Adrenal gland (tissue), 5 donors: Measurements from ENCODE around the gene PDGFC.

Source experiments
- POLR2A ChIP-seq, 2 donors: fragments of 450-650 bp; IDR thresholded peaks; one replicate each; pipeline ENCODE4 v1.6.1; 2017; ENCODE audit warnings: antibody characterized with exemption in 2 of 2, mild to moderate bottlenecking in 2 of 2, moderate library complexity in 1 of 2
- TF ChIP-seq, protein P1 (sequence below), 6 experiments: fragments of 450-650 bp in 4 of 6; fragments of 200-600 bp in 2 of 6; sonication (generic) in 1 of 6; IDR thresholded peaks; 1 replicate in 5 of 6; 2 replicates in 1 of 6; pipeline versions ENCODE4 v1.5.1 to v1.8.0; 2016 to 2021; ENCODE audit warnings: antibody characterized with exemption in 6 of 6, mild to moderate bottlenecking in 2 of 6, moderate library complexity in 1 of 6
- donor health status: DM: no; HTN: no; CAD: no.

- TF ChIP-seq, protein P1, sequence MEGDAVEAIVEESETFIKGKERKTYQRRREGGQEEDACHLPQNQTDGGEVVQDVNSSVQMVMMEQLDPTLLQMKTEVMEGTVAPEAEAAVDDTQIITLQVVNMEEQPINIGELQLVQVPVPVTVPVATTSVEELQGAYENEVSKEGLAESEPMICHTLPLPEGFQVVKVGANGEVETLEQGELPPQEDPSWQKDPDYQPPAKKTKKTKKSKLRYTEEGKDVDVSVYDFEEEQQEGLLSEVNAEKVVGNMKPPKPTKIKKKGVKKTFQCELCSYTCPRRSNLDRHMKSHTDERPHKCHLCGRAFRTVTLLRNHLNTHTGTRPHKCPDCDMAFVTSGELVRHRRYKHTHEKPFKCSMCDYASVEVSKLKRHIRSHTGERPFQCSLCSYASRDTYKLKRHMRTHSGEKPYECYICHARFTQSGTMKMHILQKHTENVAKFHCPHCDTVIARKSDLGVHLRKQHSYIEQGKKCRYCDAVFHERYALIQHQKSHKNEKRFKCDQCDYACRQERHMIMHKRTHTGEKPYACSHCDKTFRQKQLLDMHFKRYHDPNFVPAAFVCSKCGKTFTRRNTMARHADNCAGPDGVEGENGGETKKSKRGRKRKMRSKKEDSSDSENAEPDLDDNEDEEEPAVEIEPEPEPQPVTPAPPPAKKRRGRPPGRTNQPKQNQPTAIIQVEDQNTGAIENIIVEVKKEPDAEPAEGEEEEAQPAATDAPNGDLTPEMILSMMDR (IDR thresholded peaks at IDR 0.05): no peak
- TF ChIP-seq POLR2A (IDR thresholded peaks at IDR 0.05): no peak
Measured at GRCh38 chr4:156815717-156816359, 155.8 kb downstream of the PDGFC start.
